HepG2 (cell line): Measurements from ENCODE around the gene ARL5C. TPM values are rescaled to one million over a fixed set of nuclear protein-coding genes. Genes with fewer than 3 reads are reported as not detected.

Experiments used
- KDM4B ChIP-seq: sonication (generic); formaldehyde crosslinking; IDR thresholded peaks from 2 replicates; pipeline ENCODE4 v1.4.0; 2020; ENCODE audit warnings: missing genetic modification reagents
- ZNF382 ChIP-seq: sonication (generic); formaldehyde crosslinking; IDR thresholded peaks from 2 replicates; pipeline ENCODE4 v1.5.0; 2020; ENCODE audit warnings: missing genetic modification reagents, mild to moderate bottlenecking, borderline replicate concordance
- polyA plus RNA-seq, 8 experiments: library from polyadenylated mRNA; depleted of rRNA in 3 of 8; stranded (reverse) in 7 of 8; unstranded in 1 of 8; fragments of >200 nt; fragmentation: Illumina TruSeq in 4 of 8; extraction: Trizol in 4 of 8; gene quantifications; 2 replicates each; pipeline versions ENCODE4 v1.2.1 to v1.2.3, GENCODE V29; 2011 to 2016; ENCODE audit warnings: low read depth in 4 of 8, missing spikeins in 1 of 8, mixed read lengths in 1 of 8; ENCODE audit not compliant: insufficient read depth in 1 of 8
- total RNA-seq, 5 experiments: library from RNA; depleted of rRNA; stranded (reverse); fragments of >200 nt; fragmentation: Illumina TruSeq; extraction: Trizol; gene quantifications; 2 replicates each; pipeline ENCODE4 v1.2.3, GENCODE V29; 2016; ENCODE audit warnings: low read depth in 1 of 5
- TF ChIP-seq, protein P1 (sequence below): sonication (generic); formaldehyde crosslinking; IDR thresholded peaks from 2 replicates; pipeline ENCODE4 v1.5.1; 2020; ENCODE audit warnings: mild to moderate bottlenecking, missing genetic modification reagents, borderline replicate concordance
- TF ChIP-seq, protein P2 (sequence below): sonication (generic); formaldehyde crosslinking; IDR thresholded peaks from 2 replicates; pipeline ENCODE4 v1.5.1; 2020; ENCODE audit warnings: missing genetic modification reagents, mild to moderate bottlenecking, borderline replicate concordance

Gene ARL5C
- total and polyA plus RNA-seq, 2 of the 13 experiments (the other 11 are each of a cell fraction or from before 2014, with no cell fraction given) = not detected

DNA sequence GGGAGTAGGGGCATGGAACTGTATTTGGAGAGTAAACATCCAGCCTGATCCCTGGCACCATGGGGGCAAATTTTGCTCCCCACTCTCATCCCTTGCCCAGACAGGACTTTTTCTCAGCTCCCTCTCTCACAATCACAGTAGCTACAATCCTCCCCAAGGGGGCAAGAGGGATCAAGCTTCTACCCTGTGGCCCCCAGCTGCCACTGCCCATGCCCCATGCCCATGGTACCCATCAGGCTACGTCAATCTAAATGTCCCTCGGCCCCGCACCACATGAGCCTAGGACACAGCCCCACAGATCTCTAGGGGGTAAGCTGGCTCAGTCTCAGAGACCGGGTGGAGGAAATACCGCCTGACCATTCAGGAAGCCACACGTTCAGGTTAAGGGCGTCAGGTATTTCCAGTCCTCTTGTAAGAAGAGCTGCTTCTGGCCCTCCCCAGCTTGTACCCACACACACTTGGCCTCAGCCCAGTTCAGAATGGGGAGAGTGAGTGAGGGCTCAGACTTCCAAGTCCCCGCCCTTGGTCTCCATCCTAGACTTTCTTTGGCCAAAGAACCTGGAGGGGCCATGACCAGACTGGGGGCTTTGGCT, 29.7 kb upstream of the ARL5C start (continued):
- TF ChIP-seq, protein P1, sequence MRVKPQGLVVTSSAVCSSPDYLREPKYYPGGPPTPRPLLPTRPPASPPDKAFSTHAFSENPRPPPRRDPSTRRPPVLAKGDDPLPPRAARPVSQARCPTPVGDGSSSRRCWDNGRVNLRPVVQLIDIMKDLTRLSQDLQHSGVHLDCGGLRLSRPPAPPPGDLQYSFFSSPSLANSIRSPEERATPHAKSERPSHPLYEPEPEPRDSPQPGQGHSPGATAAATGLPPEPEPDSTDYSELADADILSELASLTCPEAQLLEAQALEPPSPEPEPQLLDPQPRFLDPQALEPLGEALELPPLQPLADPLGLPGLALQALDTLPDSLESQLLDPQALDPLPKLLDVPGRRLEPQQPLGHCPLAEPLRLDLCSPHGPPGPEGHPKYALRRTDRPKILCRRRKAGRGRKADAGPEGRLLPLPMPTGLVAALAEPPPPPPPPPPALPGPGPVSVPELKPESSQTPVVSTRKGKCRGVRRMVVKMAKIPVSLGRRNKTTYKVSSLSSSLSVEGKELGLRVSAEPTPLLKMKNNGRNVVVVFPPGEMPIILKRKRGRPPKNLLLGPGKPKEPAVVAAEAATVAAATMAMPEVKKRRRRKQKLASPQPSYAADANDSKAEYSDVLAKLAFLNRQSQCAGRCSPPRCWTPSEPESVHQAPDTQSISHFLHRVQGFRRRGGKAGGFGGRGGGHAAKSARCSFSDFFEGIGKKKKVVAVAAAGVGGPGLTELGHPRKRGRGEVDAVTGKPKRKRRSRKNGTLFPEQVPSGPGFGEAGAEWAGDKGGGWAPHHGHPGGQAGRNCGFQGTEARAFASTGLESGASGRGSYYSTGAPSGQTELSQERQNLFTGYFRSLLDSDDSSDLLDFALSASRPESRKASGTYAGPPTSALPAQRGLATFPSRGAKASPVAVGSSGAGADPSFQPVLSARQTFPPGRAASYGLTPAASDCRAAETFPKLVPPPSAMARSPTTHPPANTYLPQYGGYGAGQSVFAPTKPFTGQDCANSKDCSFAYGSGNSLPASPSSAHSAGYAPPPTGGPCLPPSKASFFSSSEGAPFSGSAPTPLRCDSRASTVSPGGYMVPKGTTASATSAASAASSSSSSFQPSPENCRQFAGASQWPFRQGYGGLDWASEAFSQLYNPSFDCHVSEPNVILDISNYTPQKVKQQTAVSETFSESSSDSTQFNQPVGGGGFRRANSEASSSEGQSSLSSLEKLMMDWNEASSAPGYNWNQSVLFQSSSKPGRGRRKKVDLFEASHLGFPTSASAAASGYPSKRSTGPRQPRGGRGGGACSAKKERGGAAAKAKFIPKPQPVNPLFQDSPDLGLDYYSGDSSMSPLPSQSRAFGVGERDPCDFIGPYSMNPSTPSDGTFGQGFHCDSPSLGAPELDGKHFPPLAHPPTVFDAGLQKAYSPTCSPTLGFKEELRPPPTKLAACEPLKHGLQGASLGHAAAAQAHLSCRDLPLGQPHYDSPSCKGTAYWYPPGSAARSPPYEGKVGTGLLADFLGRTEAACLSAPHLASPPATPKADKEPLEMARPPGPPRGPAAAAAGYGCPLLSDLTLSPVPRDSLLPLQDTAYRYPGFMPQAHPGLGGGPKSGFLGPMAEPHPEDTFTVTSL (CRISPR knock-in tag) = no peak
- TF ChIP-seq KDM4B (CRISPR knock-in tag) (no peak), ZNF382 (no peak)
- TF ChIP-seq, protein P2, sequence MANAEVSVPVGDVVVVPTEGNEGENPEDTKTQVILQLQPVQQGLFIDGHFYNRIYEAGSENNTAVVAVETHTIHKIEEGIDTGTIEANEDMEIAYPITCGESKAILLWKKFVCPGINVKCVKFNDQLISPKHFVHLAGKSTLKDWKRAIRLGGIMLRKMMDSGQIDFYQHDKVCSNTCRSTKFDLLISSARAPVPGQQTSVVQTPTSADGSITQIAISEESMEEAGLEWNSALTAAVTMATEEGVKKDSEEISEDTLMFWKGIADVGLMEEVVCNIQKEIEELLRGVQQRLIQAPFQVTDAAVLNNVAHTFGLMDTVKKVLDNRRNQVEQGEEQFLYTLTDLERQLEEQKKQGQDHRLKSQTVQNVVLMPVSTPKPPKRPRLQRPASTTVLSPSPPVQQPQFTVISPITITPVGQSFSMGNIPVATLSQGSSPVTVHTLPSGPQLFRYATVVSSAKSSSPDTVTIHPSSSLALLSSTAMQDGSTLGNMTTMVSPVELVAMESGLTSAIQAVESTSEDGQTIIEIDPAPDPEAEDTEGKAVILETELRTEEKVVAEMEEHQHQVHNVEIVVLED (CRISPR knock-in tag) = no peak
